IMR-90 (cell line): ENCODE data around the gene MYH11. TPM values are rescaled to one million over a fixed set of nuclear protein-coding genes. Genes with fewer than 3 reads are reported as not detected.
A peak's percentile ranks its signal among the peaks of the same experiment; 100 is the strongest.

Experiments
- ATAC-seq: fragments of 200-7000 bp; cut with Tn5 transposase; 2 replicates; pipeline ENCODE4 v1.9.1; 2020; ENCODE audit warnings: low read depth, mild to moderate bottlenecking, moderate library complexity
- BruUV-seq: library from RNA; stranded (reverse); fragments of 400-500 nt; replicated peaks from 2 replicates; lab custom pipeline; 2021; lab: Mats Ljungman, UMichigan
- CTCF ChIA-PET: fragments of 300-600 bp; formaldehyde crosslinking; extraction: SDS; loops from one replicate; lab custom pipeline; 2021; ENCODE audit warnings: antibody characterized with exemption; lab: Yijun Ruan, JAX
- POLR2A ChIA-PET: fragments of 300-600 bp; sonication (Branson Sonifier 250); formaldehyde crosslinking; loops from one replicate; lab custom pipeline; 2022; ENCODE audit warnings: antibody characterized with exemption; ENCODE audit not compliant: unreplicated experiment; lab: Charles Lee
- DNase-seq: peaks from one replicate; pipeline ENCODE4 v3.0.0; 2013
- H2AFZ ChIP-seq: replicated peaks from 2 replicates; pipeline ENCODE3; 2013; ENCODE audit warnings: low read length, mild to moderate bottlenecking; ENCODE audit not compliant: poor library complexity
- H2AK5ac ChIP-seq: 2 replicates; pipeline ENCODE4 v1.6.1; 2013; ENCODE audit warnings: low read depth, low read length, inconsistent platforms
- H2AK9ac ChIP-seq: replicated peaks from 2 replicates; pipeline ENCODE3; 2013; ENCODE audit warnings: mild to moderate bottlenecking, low read depth, low read length, moderate library complexity; ENCODE audit not compliant: poor library complexity
- H2BK120ac ChIP-seq: 2 replicates; pipeline ENCODE4 v1.6.1; 2013; ENCODE audit warnings: low read depth, low read length, inconsistent platforms
- H2BK15ac ChIP-seq: 3 replicates; pipeline ENCODE4 v1.6.1; 2013; ENCODE audit warnings: low read depth, low read length, inconsistent platforms
- H2BK20ac ChIP-seq: 2 replicates; pipeline ENCODE4 v1.6.1; 2013; ENCODE audit warnings: low read depth, mild to moderate bottlenecking, inconsistent platforms, low read length, moderate library complexity
- H2BK5ac ChIP-seq: 2 replicates; pipeline ENCODE4 v1.6.1; 2013; ENCODE audit warnings: mild to moderate bottlenecking, low read depth, low read length, inconsistent platforms; ENCODE audit not compliant: poor library complexity, severe bottlenecking
- H3K14ac ChIP-seq: replicated peaks from 2 replicates; pipeline ENCODE4 v1.6.1; 2013; ENCODE audit warnings: low read depth, low read length, inconsistent platforms
- H3K18ac ChIP-seq: 2 replicates; pipeline ENCODE4 v1.6.1; 2013; ENCODE audit warnings: low read depth, low read length, control low read depth
- H3K23ac ChIP-seq: 2 replicates; pipeline ENCODE4 v1.6.1; 2013; ENCODE audit warnings: low read depth, low read length, inconsistent platforms
- H3K27ac ChIP-seq: 2 replicates; pipeline ENCODE4 v1.5.1; 2013; ENCODE audit warnings: mild to moderate bottlenecking, control low read depth, low read length; ENCODE audit not compliant: insufficient read depth
- H3K27me3 ChIP-seq: 2 replicates; pipeline ENCODE4 v1.6.1; 2013; ENCODE audit warnings: low read length; ENCODE audit not compliant: control insufficient read depth, insufficient read depth
- H3K36me3 ChIP-seq: 2 replicates; pipeline ENCODE4 v1.6.1; 2013; ENCODE audit warnings: low read length, mixed read lengths; ENCODE audit not compliant: control insufficient read depth, insufficient read depth
- H3K4ac ChIP-seq: 2 replicates; pipeline ENCODE4 v1.6.1; 2013; ENCODE audit warnings: low read depth, low read length, inconsistent platforms
- H3K4me1 ChIP-seq: 2 replicates; pipeline ENCODE4 v1.6.1; 2013; ENCODE audit warnings: low read length, mixed read lengths; ENCODE audit not compliant: control insufficient read depth, insufficient read depth
- H3K4me2 ChIP-seq: 2 replicates; pipeline ENCODE4 v1.6.1; 2013; ENCODE audit warnings: low read depth, mild to moderate bottlenecking, control low read depth, low read length, moderate library complexity
- H3K4me3 ChIP-seq: 2 replicates; pipeline ENCODE4 v1.5.1; 2013; ENCODE audit warnings: low read depth, mild to moderate bottlenecking, control low read depth, low read length, moderate library complexity; ENCODE audit not compliant: insufficient read depth
- H3K56ac ChIP-seq: 2 replicates; pipeline ENCODE4 v1.6.1; 2013; ENCODE audit warnings: low read length, inconsistent platforms; ENCODE audit not compliant: insufficient read depth; ENCODE audit errors: extremely low read depth
- H3K79me1 ChIP-seq, 2 experiments: 2 replicates each; pipeline ENCODE4 v1.6.1; 2013; ENCODE audit warnings: low read length in 2 of 2, inconsistent platforms in 1 of 2, low read depth in 1 of 2
- H3K9ac ChIP-seq: 2 replicates; pipeline ENCODE4 v1.6.1; 2013; ENCODE audit warnings: low read depth, low read length, control low read depth
- H3K9me1 ChIP-seq: 2 replicates; pipeline ENCODE4 v1.6.1; 2013; ENCODE audit warnings: low read length, inconsistent platforms; ENCODE audit not compliant: insufficient read depth
- H3K9me3 ChIP-seq: 2 replicates; pipeline ENCODE4 v1.6.1; 2013; ENCODE audit warnings: low read length; ENCODE audit not compliant: control insufficient read depth, insufficient read depth
- H4K20me1 ChIP-seq: 2 replicates; pipeline ENCODE4 v1.6.1; 2013; ENCODE audit warnings: low read length, inconsistent platforms; ENCODE audit not compliant: insufficient read depth
- H4K5ac ChIP-seq: 2 replicates; pipeline ENCODE4 v1.6.1; 2013; ENCODE audit warnings: mild to moderate bottlenecking, low read depth, low read length, control low read depth
- H4K8ac ChIP-seq, 2 experiments: 2 replicates each; pipeline ENCODE4 v1.6.1; 2013; ENCODE audit warnings: low read depth in 2 of 2, low read length in 2 of 2, control low read depth in 1 of 2, inconsistent platforms in 1 of 2
- H4K91ac ChIP-seq: 2 replicates; pipeline ENCODE4 v1.6.1; 2013; ENCODE audit warnings: low read depth, low read length, inconsistent platforms; ENCODE audit not compliant: insufficient read depth
- CTCF ChIP-seq: conservative IDR thresholded peaks from 2 replicates; pipeline ENCODE4 v1.5.1; 2012; ENCODE audit warnings: mild to moderate bottlenecking, low read depth, low read length, improper control_type of control experiment
- MAFK ChIP-seq: IDR thresholded peaks from 2 replicates; pipeline ENCODE4 v1.6.1; 2012; ENCODE audit warnings: low read depth, low read length, improper control_type of control experiment
- NFE2L2 ChIP-seq: fragments of 150-350 bp; IDR thresholded peaks from 2 replicates; pipeline ENCODE4 v1.6.1; 2016; ENCODE audit warnings: low read depth, mild to moderate bottlenecking, low read length
- WGBS, 2 experiments: methylation state at CpG; one replicate each; pipeline versions ENCODE4 v1.1.5 to v1.1.7; 2013; ENCODE audit warnings: missing lambda C conversion rate in 2 of 2; ENCODE audit not compliant: insufficient read length in 1 of 2; ENCODE audit errors: extremely low coverage in 2 of 2; 5-methylcytosine and 5-hydroxymethylcytosine counted together
- dilution Hi-C: fragments of 300-500 bp; cut with HindIII; formaldehyde crosslinking; loops from one replicate; pipeline ENCODE4 v1.14.3; 2018; ENCODE audit warnings: low sequenced_read_pairs; ENCODE audit not compliant: unreplicated experiment
- in situ Hi-C: fragments of 300-500 bp; cut with MboI; formaldehyde crosslinking; loops from 3 replicates; pipeline ENCODE4 v1.14.3; 2019; ENCODE audit warnings: low sequenced_read_pairs, inconsistent platforms, mixed read lengths
- intact Hi-C: fragments of 100-400 bp; cut with micrococcal nuclease; formaldehyde crosslinking; loops from 2 replicates; pipeline ENCODE4 v1.10.0; 2022
- polyA plus RNA-seq, 3 experiments: library from polyadenylated mRNA; depleted of rRNA; stranded (reverse); fragments of >200 nt; gene quantifications; 2 replicates each; pipeline ENCODE4 v1.2.3, GENCODE V29; 2012; ENCODE audit warnings: low replicate concordance in 1 of 3
- total RNA-seq: library from RNA; depleted of rRNA; stranded (reverse); fragments of >200 nt; gene quantifications from 2 replicates; pipeline ENCODE4 v1.2.3, GENCODE V29; 2012

The MYH11 gene
- total and polyA plus RNA-seq, 2 of the 4 experiments (the other 2 are of a cell fraction), result under 0.01 to 0.12 TPM

GRCh38 chr16:15885560-15886001 is 28.8 kb upstream of the MYH11 start:
- Histone ChIP-seq H2BK120ac (peak overlapping the region; percentile 56), H4K91ac (peak overlapping the region; percentile 24; the same call in 1 of the 2 replicates), H3K9me3 (no peaks in the 10 kb centered on the region), H3K56ac (no peak overlapping the region), H4K20me1 (no peaks in the 10 kb centered on the region; the same call in 1 of the 2 replicates), H3K9ac (no peak overlapping the region), H2AFZ (no peak overlapping the region), H3K23ac (peak overlapping the region; percentile 26), H3K14ac (no peak overlapping the region), H3K18ac (peak overlapping the region; percentile 74), H4K8ac (peak overlapping the region in 1 of 2 experiments; percentile 42; a peak in 2 of 4 replicates), H3K4ac (peak overlapping the region; percentile 12), H2BK20ac (peak overlapping the region; percentile 69), H3K9me1 (peaks cover 11% of the 10 kb centered on the region), H3K4me3 (no peak overlapping the region), H2BK15ac (peak overlapping the region; percentile 24; the same call in 2 of the 3 replicates), H4K5ac (peak overlapping the region; percentile 60), H2BK5ac (peak overlapping the region; percentile 60), H2AK9ac (no peak overlapping the region), H3K27ac (peak overlapping the region; percentile 82; the same call in 1 of the 2 replicates), H3K27me3 (no peaks in the 10 kb centered on the region), H3K4me2 (no peak overlapping the region; the same call in 1 of the 2 replicates), H3K4me1 (peaks cover 19% of the 10 kb centered on the region), H3K79me1 (peaks cover 34 to 71% of the 10 kb centered on the region in 2 experiments), H2AK5ac (no peak overlapping the region; the same call in 1 of the 2 replicates), H3K36me3 (peaks cover 16% of the 10 kb centered on the region)
- ChIA-PET POLR2A (no interaction called here), CTCF (no interaction called here)
- no TSS peak for BruUV-seq
- 90% methylated on average over 2 of the region's 5 CpGs; no CpG with 5 or more reads in 1 of the 2 experiments for WGBS, 2 experiments
- in situ Hi-C loops, result loop anchor here (25.0 kb wide), 1 partner anchor 127 kb away; no protein-coding TSS in a partner anchor
- intact Hi-C loops, result no loop called here
- DNase-seq (peak; percentile 58), ATAC-seq (no peak)
- TF ChIP-seq NFE2L2 (peak; percentile 94), CTCF (no peak), MAFK (peak; percentile 17; the same call in 1 of the 2 replicates)
- dilution Hi-C loops, result no loop called here
